Liver (tissue), 9 donors: ENCODE data around the gene COL23A1. TPM values are rescaled to one million over a fixed set of nuclear protein-coding genes. Genes with fewer than 3 reads are reported as not detected.

Experiments
- DNase-seq: peaks from one replicate; pipeline ENCODE4 v3.0.0-alpha.2; 2017; ENCODE audit warnings: low spot score
- H3K27ac ChIP-seq, 2 donors: one replicate each; pipeline ENCODE4 v1.7.0; 2013; ENCODE audit warnings: inconsistent platforms in 2 of 2, low read length in 2 of 2, control low read depth in 1 of 2, low read depth in 1 of 2, mild to moderate bottlenecking in 1 of 2
- H3K27me3 ChIP-seq, 4 donors: one replicate each; pipeline versions ENCODE4 v1.6.1 to v1.7.0; 2013; ENCODE audit warnings: low read length in 3 of 4, inconsistent platforms in 1 of 4, mild to moderate bottlenecking in 1 of 4, moderate library complexity in 1 of 4; ENCODE audit not compliant: control insufficient read depth in 4 of 4, insufficient read depth in 4 of 4
- H3K36me3 ChIP-seq, 4 donors: one replicate each; pipeline versions ENCODE4 v1.6.1 to v1.7.0; 2013; ENCODE audit warnings: low read length in 3 of 4, mild to moderate bottlenecking in 3 of 4, low read depth in 1 of 4, moderate library complexity in 1 of 4; ENCODE audit not compliant: control insufficient read depth in 4 of 4, insufficient read depth in 3 of 4
- H3K4me1 ChIP-seq, 4 donors: one replicate each; pipeline versions ENCODE4 v1.6.1 to v1.7.0; 2013; ENCODE audit warnings: low read length in 3 of 4, mild to moderate bottlenecking in 3 of 4, moderate library complexity in 1 of 4; ENCODE audit not compliant: control insufficient read depth in 4 of 4, insufficient read depth in 4 of 4
- H3K4me3 ChIP-seq, 3 donors: one replicate each; pipeline versions ENCODE4 v1.6.1 to v1.7.0; 2013; ENCODE audit warnings: low read length in 3 of 3, control low read depth in 1 of 3, low read depth in 1 of 3, mild to moderate bottlenecking in 1 of 3
- H3K9ac ChIP-seq, 2 donors: one replicate each; pipeline ENCODE4 v1.7.0; 2013; ENCODE audit warnings: low read length in 2 of 2, mild to moderate bottlenecking in 2 of 2, moderate library complexity in 2 of 2, control low read depth in 1 of 2, low read depth in 1 of 2
- H3K9me3 ChIP-seq, 4 donors: one replicate each; pipeline versions ENCODE4 v1.6.1 to v1.7.0; 2013; ENCODE audit warnings: low read length in 3 of 4; ENCODE audit not compliant: control insufficient read depth in 4 of 4
- CTCF ChIP-seq: fragments of 150-350 bp; IDR thresholded peaks from 2 replicates; pipeline ENCODE4 v1.5.1; 2017; ENCODE audit warnings: improper control_type of control experiment, low read depth, low read length; ENCODE audit not compliant: missing input control
- EGR1 ChIP-seq, 2 donors: IDR thresholded peaks; 2 replicates each; pipeline ENCODE4 v1.6.1; 2016 to 2018; ENCODE audit warnings: antibody characterized with exemption in 2 of 2, low read depth in 2 of 2
- FOXA1 ChIP-seq: IDR thresholded peaks from 2 replicates; pipeline ENCODE4 v1.6.1; 2016; ENCODE audit warnings: antibody characterized with exemption
- FOXA2 ChIP-seq: IDR thresholded peaks from 2 replicates; pipeline ENCODE4 v1.6.1; 2016; ENCODE audit warnings: antibody characterized with exemption
- GABPA ChIP-seq, 2 donors: IDR thresholded peaks in 1 of 2; conservative IDR thresholded peaks in 1 of 2; 2 replicates each; pipeline ENCODE4 v1.6.1; 2016; ENCODE audit warnings: antibody characterized with exemption in 2 of 2, mild to moderate bottlenecking in 1 of 2, moderate library complexity in 1 of 2
- HNF4A ChIP-seq, 2 donors: conservative IDR thresholded peaks; 2 replicates each; pipeline ENCODE4 v1.6.1; 2016; ENCODE audit warnings: antibody characterized with exemption in 2 of 2, mild to moderate bottlenecking in 2 of 2
- HNF4G ChIP-seq: IDR thresholded peaks from 2 replicates; pipeline ENCODE4 v1.6.1; 2016; ENCODE audit warnings: antibody characterized with exemption
- JUND ChIP-seq, 2 donors: IDR thresholded peaks; 2 replicates each; pipeline ENCODE4 v1.6.1; 2016; ENCODE audit warnings: antibody characterized with exemption in 2 of 2
- MAX ChIP-seq: IDR thresholded peaks from 2 replicates; pipeline ENCODE4 v1.6.1; 2016; ENCODE audit warnings: antibody characterized with exemption
- NR2F2 ChIP-seq: IDR thresholded peaks from 2 replicates; pipeline ENCODE4 v1.6.1; 2016; ENCODE audit warnings: antibody characterized with exemption
- RAD21 ChIP-seq, 2 donors: IDR thresholded peaks; 2 replicates each; pipeline ENCODE4 v1.6.1; 2016; ENCODE audit warnings: antibody characterized with exemption in 2 of 2, mild to moderate bottlenecking in 2 of 2
- REST ChIP-seq: IDR thresholded peaks from 2 replicates; pipeline ENCODE4 v1.6.1; 2016; ENCODE audit warnings: antibody characterized with exemption, mild to moderate bottlenecking
- SP1 ChIP-seq: IDR thresholded peaks from 2 replicates; pipeline ENCODE4 v1.6.1; 2018; ENCODE audit warnings: antibody characterized with exemption, mild to moderate bottlenecking
- TAF1 ChIP-seq: conservative IDR thresholded peaks from 2 replicates; pipeline ENCODE4 v1.6.1; 2016; ENCODE audit warnings: antibody characterized with exemption, mild to moderate bottlenecking
- ZBTB33 ChIP-seq: IDR thresholded peaks from 2 replicates; pipeline ENCODE4 v1.6.1; 2016; ENCODE audit warnings: antibody characterized with exemption
- WGBS: extraction: QIAGEN DNeasy Blood & Tissue Kit; methylation state at CpG from one replicate; pipeline ENCODE4 v1.1.7; 2013; 5-methylcytosine and 5-hydroxymethylcytosine counted together
- polyA plus RNA-seq, 2 donors: library from polyadenylated mRNA; stranded (reverse) in 1 of 2; unstranded in 1 of 2; fragments of 200-250 nt in 1 of 2; fragments of >200 nt in 1 of 2; fragmentation: Nextera tagmentation in 1 of 2; extraction: Ambion mirVana in 1 of 2; gene quantifications; one replicate each; pipeline versions ENCODE4 v1.2.1 to v1.2.3, GENCODE V29; 2013 to 2015
- total RNA-seq, 2 donors: library from RNA; depleted of rRNA; stranded (reverse); fragments of >200 nt; gene quantifications; one replicate each; pipeline ENCODE4 v1.2.3, GENCODE V29; 2014
- donor health status: healthy.
- donor health status: healthy.
- donor health status: healthy.
- donor health status: healthy.
- donor health status: healthy.

COL23A1 gene
- total and polyA plus RNA-seq, 4 donors, result 0.08 to 1.4 (median 0.27) TPM

- TF ChIP-seq REST (no peak), RAD21 (IDR thresholded peaks at IDR 0.05) (no peak)
These were observed 284.4 kb downstream of the COL23A1 start (continued) for GRCh38 chr5:178305801-178306200.

- no peaks in the 10 kb centered on the region for H3K9me3 ChIP-seq
- H3K36me3 ChIP-seq, result no peaks in the 10 kb centered on the region
- TF ChIP-seq ZBTB33 (no peak), GABPA (IDR thresholded peaks at IDR 0.05 in 1 of 2, conservative IDR thresholded peaks at IDR 0.05 in 1 of 2) (no peak), JUND (IDR thresholded peaks at IDR 0.05) (no peak), SP1 (no peak), NR2F2 (no peak), FOXA1 (no peak), MAX (no peak), REST (no peak), EGR1 (IDR thresholded peaks at IDR 0.05; ENCODE audit: low read depth in 2 of 2) (no peak), FOXA2 (no peak), HNF4A (conservative IDR thresholded peaks at IDR 0.05) (no peak), HNF4G (no peak), RAD21 (IDR thresholded peaks at IDR 0.05) (no peak), TAF1 (no peak), CTCF (no peak)
- DNase-seq, result no peak
- no peak overlapping the region for H3K27ac ChIP-seq
- no peak overlapping the region for H3K9ac ChIP-seq
- no peaks in the 10 kb centered on the region for H3K27me3 ChIP-seq
- 93% methylated on average over 17 of the region's 17 CpGs for WGBS
- no peak overlapping the region for H3K4me3 ChIP-seq
- H3K4me1 ChIP-seq, result no peaks in the 10 kb centered on the region
These were observed 285.2 kb downstream of the COL23A1 start for GRCh38 chr5:178304761-178305645.
